ENCODE results near the gene FGR.

- TF ChIP-seq CTCF (IDR thresholded peaks at IDR 0.05) (no peak), POLR2A (IDR thresholded peaks at IDR 0.05) (no peak)
Measured at GRCh38 chr1:27668121-27668807, 33.3 kb upstream of the FGR start.

Data from adrenal gland (tissue), 5 donors.